ENCODE data around the gene SEC22A.
"Not testable (repeated sequence)": the region's sequence is repeated elsewhere in the genome, so short reads cannot be mapped to it uniquely, and the experiment has no call there.

Gene SEC22A

DNA sequence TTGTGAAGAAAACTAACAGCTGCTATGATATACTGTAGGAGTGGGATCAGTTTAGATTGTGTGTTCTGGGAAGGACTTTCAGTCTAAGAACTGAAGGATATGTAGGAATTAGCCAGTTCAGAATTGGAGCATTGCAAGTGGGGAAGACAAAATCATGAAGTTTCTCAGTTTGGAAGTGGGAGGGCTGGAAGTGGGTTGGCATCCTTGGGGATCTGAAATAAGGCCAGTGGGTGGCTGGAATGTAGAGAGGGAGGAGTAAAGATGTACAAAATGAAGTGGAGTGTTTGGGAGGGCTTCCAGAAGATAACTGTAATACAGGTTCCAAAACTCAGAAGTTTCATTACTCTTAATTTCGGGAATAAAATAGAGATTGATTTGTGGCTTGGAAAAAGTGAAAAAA lies 17.2 kb downstream of the SEC22A start:
- no peak overlapping the region for H3K27ac ChIP-seq (ENCODE audit: low read depth, low read length, poor library complexity, severe bottlenecking)
- peaks cover 22% of the 10 kb centered on the region; the same call in 1 of the 2 replicates for H3K36me3 ChIP-seq (ENCODE audit: insufficient read depth, low read length)
- H3K9ac ChIP-seq (ENCODE audit: low read length): no peak overlapping the region
- no peak overlapping the region for H3K4me2 ChIP-seq (ENCODE audit: low read length)
- no peaks in the 10 kb centered on the region for H3F3A ChIP-seq (ENCODE audit: insufficient read depth, low read length)
- H3K79me2 ChIP-seq (ENCODE audit: insufficient read depth, low read length): 0 out of 2 replicates have a peak, but pooled peaks cover 3% of the 10 kb centered on the region
- H3K9me3 ChIP-seq (ENCODE audit: low read length): no peaks in the 10 kb centered on the region
- no peak overlapping the region for H2AFZ ChIP-seq (ENCODE audit: low read length)
- H3K4me3 ChIP-seq (ENCODE audit: low read depth, low read length, poor library complexity, severe bottlenecking): no peak overlapping the region
- H3K4me1 ChIP-seq (ENCODE audit: insufficient read depth, low read length, severe bottlenecking): no peaks in the 10 kb centered on the region
- no peaks in the 10 kb centered on the region for H4K20me1 ChIP-seq (ENCODE audit: insufficient read depth, low read length)
- no peaks in the 10 kb centered on the region for H3K27me3 ChIP-seq (ENCODE audit: insufficient read depth, low read length)
- H3K9me2 ChIP-seq (ENCODE audit: low read depth, low read length): no peaks in the 10 kb centered on the region
- no peak for TF ChIP-seq EZH2 (IDR thresholded peaks at IDR 0.05; ENCODE audit: borderline replicate concordance, low read length)
- TF ChIP-seq, protein P1, sequence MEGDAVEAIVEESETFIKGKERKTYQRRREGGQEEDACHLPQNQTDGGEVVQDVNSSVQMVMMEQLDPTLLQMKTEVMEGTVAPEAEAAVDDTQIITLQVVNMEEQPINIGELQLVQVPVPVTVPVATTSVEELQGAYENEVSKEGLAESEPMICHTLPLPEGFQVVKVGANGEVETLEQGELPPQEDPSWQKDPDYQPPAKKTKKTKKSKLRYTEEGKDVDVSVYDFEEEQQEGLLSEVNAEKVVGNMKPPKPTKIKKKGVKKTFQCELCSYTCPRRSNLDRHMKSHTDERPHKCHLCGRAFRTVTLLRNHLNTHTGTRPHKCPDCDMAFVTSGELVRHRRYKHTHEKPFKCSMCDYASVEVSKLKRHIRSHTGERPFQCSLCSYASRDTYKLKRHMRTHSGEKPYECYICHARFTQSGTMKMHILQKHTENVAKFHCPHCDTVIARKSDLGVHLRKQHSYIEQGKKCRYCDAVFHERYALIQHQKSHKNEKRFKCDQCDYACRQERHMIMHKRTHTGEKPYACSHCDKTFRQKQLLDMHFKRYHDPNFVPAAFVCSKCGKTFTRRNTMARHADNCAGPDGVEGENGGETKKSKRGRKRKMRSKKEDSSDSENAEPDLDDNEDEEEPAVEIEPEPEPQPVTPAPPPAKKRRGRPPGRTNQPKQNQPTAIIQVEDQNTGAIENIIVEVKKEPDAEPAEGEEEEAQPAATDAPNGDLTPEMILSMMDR (IDR thresholded peaks at IDR 0.05; ENCODE audit: low read length): no peak

DNA sequence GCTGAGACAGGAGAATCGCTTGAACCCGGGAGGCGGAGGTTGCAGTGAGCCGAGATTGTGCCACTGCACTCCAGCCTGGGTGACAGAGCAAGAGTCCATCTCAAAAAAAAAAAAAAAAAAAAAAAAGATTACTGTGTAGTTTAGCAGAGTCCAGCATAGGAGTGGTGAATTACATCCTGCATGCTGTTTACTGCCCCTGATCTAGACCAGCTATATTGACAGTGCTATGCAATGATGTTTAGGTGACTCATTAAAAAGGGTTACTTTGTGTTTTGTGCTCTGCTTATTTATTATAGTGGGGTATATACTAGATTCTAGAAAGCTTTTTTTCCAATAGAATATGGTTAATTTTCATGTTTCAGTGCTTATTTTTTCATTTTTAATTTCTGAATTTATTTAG lies 19.6 kb downstream of the SEC22A start:
- H3K4me2 ChIP-seq (ENCODE audit: low read length); H3K4me1 ChIP-seq (ENCODE audit: insufficient read depth, low read length, severe bottlenecking); H3K79me2 ChIP-seq (ENCODE audit: insufficient read depth, low read length); H4K20me1 ChIP-seq (ENCODE audit: insufficient read depth, low read length); H3K4me3 ChIP-seq (ENCODE audit: low read depth, low read length, poor library complexity, severe bottlenecking); H3K9me2 ChIP-seq (ENCODE audit: low read depth, low read length); H3F3A ChIP-seq (ENCODE audit: insufficient read depth, low read length); H3K27ac ChIP-seq (ENCODE audit: low read depth, low read length, poor library complexity, severe bottlenecking); H3K9ac ChIP-seq (ENCODE audit: low read length); H2AFZ ChIP-seq (ENCODE audit: low read length); H3K27me3 ChIP-seq (ENCODE audit: insufficient read depth, low read length); H3K9me3 ChIP-seq (ENCODE audit: low read length): not testable (repeated sequence)
- H3K36me3 ChIP-seq (ENCODE audit: insufficient read depth, low read length): peaks cover 34% of the 10 kb centered on the region

DNA sequence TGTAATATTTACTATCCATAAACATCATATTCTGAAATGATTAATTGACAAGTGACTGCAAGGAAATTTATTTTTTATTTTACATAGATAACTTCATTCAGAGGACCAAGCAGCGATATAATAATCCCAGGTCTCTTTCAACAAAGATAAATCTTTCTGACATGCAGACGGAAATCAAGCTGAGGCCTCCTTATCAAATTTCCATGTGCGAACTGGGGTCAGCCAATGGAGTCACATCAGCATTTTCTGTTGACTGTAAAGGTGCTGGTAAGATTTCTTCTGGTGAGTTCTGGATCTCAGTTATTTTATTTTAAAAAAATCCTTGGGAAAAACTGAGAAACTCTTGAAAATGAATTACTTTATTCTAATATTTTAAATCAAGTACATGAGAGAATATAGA lies 23.3 kb downstream of the SEC22A start:
- Histone ChIP-seq H3K4me2 (ENCODE audit: low read length) (no peak overlapping the region), H3K9me2 (ENCODE audit: low read depth, low read length) (no peaks in the 10 kb centered on the region), H3K79me2 (ENCODE audit: insufficient read depth, low read length) (0 out of 2 replicates have a peak, but pooled peaks cover 3% of the 10 kb centered on the region), H3K4me1 (ENCODE audit: insufficient read depth, low read length, severe bottlenecking) (no peaks in the 10 kb centered on the region), H3F3A (ENCODE audit: insufficient read depth, low read length) (no peaks in the 10 kb centered on the region), H3K9ac (ENCODE audit: low read length) (no peak overlapping the region), H3K27ac (ENCODE audit: low read depth, low read length, poor library complexity, severe bottlenecking) (no peak overlapping the region), H3K36me3 (ENCODE audit: insufficient read depth, low read length) (peaks cover 58% of the 10 kb centered on the region), H4K20me1 (ENCODE audit: insufficient read depth, low read length) (no peaks in the 10 kb centered on the region), H3K4me3 (ENCODE audit: low read depth, low read length, poor library complexity, severe bottlenecking) (no peak overlapping the region), H3K27me3 (ENCODE audit: insufficient read depth, low read length) (no peaks in the 10 kb centered on the region), H3K9me3 (ENCODE audit: low read length) (peaks cover 3% of the 10 kb centered on the region), H2AFZ (ENCODE audit: low read length) (no peak overlapping the region)
- TF ChIP-seq, protein P1 (IDR thresholded peaks at IDR 0.05; ENCODE audit: low read length): no peak
- no peak for TF ChIP-seq EZH2 (IDR thresholded peaks at IDR 0.05; ENCODE audit: borderline replicate concordance, low read length)

DNA sequence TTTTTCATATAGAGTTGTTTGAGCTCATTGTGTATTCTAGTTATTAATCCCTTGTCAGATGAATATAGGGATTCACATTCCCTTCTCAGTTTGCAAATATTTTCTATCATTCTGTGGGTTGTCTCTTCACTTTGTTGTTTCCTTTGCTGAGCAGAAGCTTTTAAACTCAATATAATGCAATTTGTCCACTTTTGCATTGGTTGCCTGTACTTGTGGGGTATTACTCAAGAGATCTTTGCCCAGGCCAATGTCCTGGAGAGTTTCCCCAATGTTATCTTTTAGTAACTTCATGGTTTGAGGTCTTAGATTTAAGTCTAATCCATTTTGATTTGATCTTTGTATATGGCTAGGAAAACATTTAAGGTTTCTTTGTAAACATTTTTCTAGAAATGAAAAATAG lies 24.8 kb downstream of the SEC22A start:
- TF ChIP-seq EZH2 (IDR thresholded peaks at IDR 0.05; ENCODE audit: borderline replicate concordance, low read length): no peak
- TF ChIP-seq, protein P1 (IDR thresholded peaks at IDR 0.05; ENCODE audit: low read length): no peak
- Histone ChIP-seq H3K27ac (ENCODE audit: low read depth, low read length, poor library complexity, severe bottlenecking) (no peak overlapping the region), H4K20me1 (ENCODE audit: insufficient read depth, low read length) (no peaks in the 10 kb centered on the region), H3K36me3 (ENCODE audit: insufficient read depth, low read length) (peaks cover 58% of the 10 kb centered on the region), H3K27me3 (ENCODE audit: insufficient read depth, low read length) (no peaks in the 10 kb centered on the region), H3F3A (ENCODE audit: insufficient read depth, low read length) (no peaks in the 10 kb centered on the region), H3K4me1 (ENCODE audit: insufficient read depth, low read length, severe bottlenecking) (no peaks in the 10 kb centered on the region), H3K4me3 (ENCODE audit: low read depth, low read length, poor library complexity, severe bottlenecking) (no peak overlapping the region), H3K9me3 (ENCODE audit: low read length) (peaks cover 3% of the 10 kb centered on the region), H3K79me2 (ENCODE audit: insufficient read depth, low read length) (0 out of 2 replicates have a peak, but pooled peaks cover 3% of the 10 kb centered on the region), H3K4me2 (ENCODE audit: low read length) (no peak overlapping the region), H3K9me2 (ENCODE audit: low read depth, low read length) (no peaks in the 10 kb centered on the region), H2AFZ (ENCODE audit: low read length) (no peak overlapping the region), H3K9ac (ENCODE audit: low read length) (no peak overlapping the region)
